ENCODE results near the gene FOLR2.

GRCh38 chr11:72238492-72239312 lies 22.1 kb downstream of the FOLR2 start:
- no peak for TF ChIP-seq MAX (IDR thresholded peaks at IDR 0.05; ENCODE audit: low read depth)
- peak; percentile 8; the same call in 1 of the 2 replicates for TF ChIP-seq CTCF (IDR thresholded peaks at IDR 0.05)
- peak; percentile 5; the same call in 1 of the 2 replicates for TF ChIP-seq POLR2AphosphoS5 (IDR thresholded peaks at IDR 0.05; ENCODE audit: low read depth, low read length)
- no peak for TF ChIP-seq TAF1 (IDR thresholded peaks at IDR 0.05; ENCODE audit: borderline replicate concordance, low read depth, low read length)
- TF ChIP-seq RAD21 (IDR thresholded peaks at IDR 0.05; ENCODE audit: low read length), result no peak

All from SK-N-SH (cell line).